GM13977 (cell line): ENCODE data around the gene ISG15.

Experiments used
- DNase-seq: peaks from one replicate; pipeline ENCODE4 v3.0.0; 2012; ENCODE audit warnings: low spot score
- CTCF ChIP-seq: IDR thresholded peaks from 2 replicates; pipeline ENCODE4 v1.5.1; 2012; ENCODE audit warnings: mild to moderate bottlenecking, control low read depth; ENCODE audit not compliant: insufficient read depth; ENCODE audit errors: extremely low read depth, missing control alignments
- in situ Hi-C: fragments of 300-500 bp; cut with MboI; formaldehyde crosslinking; loops from one replicate; pipeline ENCODE4 v1.12.0; 2022; ENCODE audit warnings: low sequenced_read_pairs, low pct_unique_long_range_greater_than_20kb, mixed read lengths, inconsistent platforms; ENCODE audit not compliant: unreplicated experiment

ISG15 gene

DNA sequence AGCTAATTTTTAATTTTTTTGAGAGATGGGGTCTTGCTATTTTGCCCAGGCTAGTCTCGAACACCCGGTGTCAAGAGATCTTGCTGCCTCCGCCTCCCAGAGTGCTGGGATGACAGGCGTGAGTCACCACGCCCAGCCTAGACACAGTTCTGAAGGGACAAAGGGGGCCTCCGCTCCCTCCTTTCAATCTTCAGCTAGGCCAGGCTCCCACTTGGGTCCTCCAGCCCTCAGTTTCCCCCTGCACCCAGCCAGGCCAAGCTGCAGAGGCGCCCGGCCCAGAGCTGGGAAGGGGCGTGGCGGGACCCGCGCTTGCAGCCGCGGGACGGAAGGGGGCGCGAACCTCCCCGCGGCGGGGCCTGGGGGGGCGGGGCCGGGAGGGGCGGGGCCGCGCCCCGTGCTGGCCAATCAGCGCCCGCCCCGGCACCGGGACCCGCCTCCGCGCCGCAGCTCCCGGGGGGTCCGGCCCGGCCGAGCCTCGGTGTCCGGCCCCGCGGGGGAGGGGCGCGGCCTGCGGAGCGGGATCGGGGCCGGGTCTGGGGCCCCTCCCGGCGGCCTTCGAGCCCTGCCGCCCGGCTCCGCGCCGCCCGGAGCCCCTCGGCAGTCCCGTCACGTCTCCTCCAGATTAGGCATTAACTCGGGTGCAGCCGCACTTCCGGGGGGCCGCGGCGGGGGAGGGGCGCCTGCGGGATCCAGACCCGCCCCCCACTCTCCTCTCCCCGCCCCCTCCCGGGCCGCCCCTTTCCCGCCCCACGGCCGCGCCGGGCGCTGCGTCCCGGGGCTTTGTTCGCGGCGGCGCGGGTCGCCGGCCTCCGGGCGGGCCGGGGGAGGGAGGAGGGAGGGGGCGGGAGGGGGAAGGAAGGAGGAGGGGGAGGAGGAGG, 6.1 kb downstream of the ISG15 start:
- TF ChIP-seq CTCF: peak; percentile 77
- peak; percentile 97 for DNase-seq
- in situ Hi-C loops: no loop called here

GRCh38 chr1:1020000-1020404, 6.7 kb downstream of the ISG15 start, which contains the start of gene AGRN:
Gene AGRN (plus strand): TSS chr1:1020120. CDS start chr1:1020173, 53 bp downstream.
- DNase-seq: peak; percentile 85
- in situ Hi-C loops: no loop called here
- TF ChIP-seq CTCF: no peak

- peak; percentile 66 for DNase-seq
These were observed 7.2 kb downstream of the ISG15 start for GRCh38 chr1:1020415-1021009.

DNA sequence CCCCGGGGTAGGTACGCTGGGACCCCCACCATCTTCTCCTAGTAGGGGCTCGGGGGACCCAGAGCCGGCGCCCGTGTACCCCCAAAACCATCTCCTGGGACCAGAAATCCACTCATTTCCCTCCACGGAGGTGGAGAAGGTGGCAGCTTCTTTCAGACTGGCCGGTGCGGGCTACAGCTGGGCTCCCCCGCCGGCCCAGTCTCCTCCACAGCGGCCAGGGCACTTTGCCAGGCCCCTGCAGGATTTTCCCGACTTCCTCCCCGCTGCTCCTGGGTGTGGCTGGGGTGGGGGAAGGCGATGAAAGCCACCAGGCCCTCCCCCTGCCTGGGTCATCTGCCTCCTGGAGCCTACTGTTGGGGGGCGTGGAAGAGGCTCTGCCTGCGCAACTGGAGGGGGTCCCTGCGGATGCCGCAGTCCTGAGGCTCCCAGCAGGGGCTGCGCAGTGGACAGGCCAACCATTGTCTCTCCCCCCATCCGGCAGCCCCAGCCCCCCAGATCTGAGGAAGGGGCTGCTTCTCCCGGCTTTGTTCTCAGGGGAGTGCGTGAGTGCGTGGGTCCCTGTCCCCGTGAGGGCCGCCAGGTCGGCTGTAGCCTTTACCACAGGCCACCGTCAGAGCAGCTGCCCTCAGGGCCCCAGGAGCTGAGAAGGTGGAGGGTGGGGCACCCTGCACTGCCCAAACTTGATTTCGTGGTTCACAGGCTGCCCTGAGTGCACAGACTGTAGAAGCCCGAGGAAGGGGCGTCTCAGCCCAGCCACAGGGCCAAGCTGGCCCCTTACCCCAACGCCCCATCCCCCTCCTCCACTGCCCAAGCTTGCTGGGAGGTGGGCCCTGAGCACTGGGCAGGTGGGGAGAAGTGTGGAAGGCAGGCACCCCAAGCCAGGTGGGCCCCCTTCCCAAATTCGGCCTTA, 8.0 kb downstream of the ISG15 start:
- no peak for DNase-seq
- in situ Hi-C loops: no loop called here
- no peak for TF ChIP-seq CTCF

More at GRCh38 chr1:1020415-1021009, 7.2 kb downstream of the ISG15 start:
- no peak for TF ChIP-seq CTCF
- in situ Hi-C loops: no loop called here

DNA sequence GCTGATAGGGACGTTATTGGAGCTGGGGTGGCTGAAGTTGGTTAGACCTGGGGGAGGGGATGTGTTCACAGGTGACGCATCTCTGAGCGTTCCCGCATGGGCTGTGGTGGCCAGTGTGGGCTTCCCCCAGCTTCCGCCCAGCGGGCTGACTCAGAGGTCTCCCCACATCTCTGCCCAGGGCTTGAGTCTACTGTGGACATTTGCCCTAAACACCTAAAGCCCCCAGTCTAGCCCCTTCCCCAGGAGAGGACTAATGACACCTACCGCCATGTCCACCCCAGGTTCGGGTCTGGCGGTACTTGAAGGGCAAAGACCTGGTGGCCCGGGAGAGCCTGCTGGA, 8.6 kb downstream of the ISG15 start:
- in situ Hi-C loops: no loop called here
- no peak for TF ChIP-seq CTCF
- no peak for DNase-seq

GRCh38 chr1:1022302-1023009, 9.2 kb downstream of the ISG15 start:
- TF ChIP-seq CTCF: no peak
- in situ Hi-C loops: no loop called here
- no peak for DNase-seq
